Measurements from ENCODE around the gene C12orf43.

Gene C12orf43

DNA sequence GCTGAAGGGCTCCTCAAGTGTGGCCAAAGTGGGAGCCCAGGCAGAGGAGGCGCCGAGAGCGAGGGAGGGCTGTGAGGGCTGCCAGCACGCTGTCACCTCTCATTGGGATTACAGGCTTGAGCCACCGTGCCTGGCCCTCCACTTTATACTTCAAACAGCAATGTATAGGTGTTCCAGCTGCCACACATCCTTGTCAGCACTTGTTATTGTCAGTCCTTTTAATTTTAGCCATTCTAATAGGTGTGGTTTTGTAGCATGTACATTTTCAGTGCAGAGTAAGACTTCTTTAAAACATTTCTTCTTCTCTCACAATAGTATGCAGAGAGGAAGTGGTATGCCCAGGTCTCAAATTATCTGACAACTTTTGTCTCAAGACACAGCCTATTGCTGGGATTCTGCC is 65.5 kb downstream of the C12orf43 start:
- no peaks in the 10 kb centered on the region for H3K4me1 ChIP-seq
- no peaks in the 10 kb centered on the region for H3K36me3 ChIP-seq
- H3K9me3 ChIP-seq, result no peaks in the 10 kb centered on the region
- DNase-seq, result no peak
- no peak overlapping the region for H3K27ac ChIP-seq
- H3K4me3 ChIP-seq, result no peak overlapping the region
- intact Hi-C loops (cut with DNase I; ENCODE audit: low total_unique reads), result no loop called here
- no peak for TF ChIP-seq CTCF (IDR thresholded peaks at IDR 0.05)
- H3K27me3 ChIP-seq, result no peaks in the 10 kb centered on the region

All from tibial artery (tissue), 4 donors.